Measurements from ENCODE around the gene PPP1R12A. TPM values are rescaled to one million over a fixed set of nuclear protein-coding genes. Genes with fewer than 3 reads are reported as not detected.

The PPP1R12A gene
- total and polyA plus RNA-seq, 2 of the 4 experiments (the other 2 are of a cell fraction): 47.7 to 112 TPM

GRCh38 chr12:79838359-79838758 lies 96.5 kb downstream of the PPP1R12A start:
- peaks cover 57 to 77% of the 10 kb centered on the region in 2 experiments for H3K79me1 ChIP-seq (ENCODE audit: low read depth in 1 of 2, low read length in 2 of 2)
- in situ Hi-C loops (cut with MboI; ENCODE audit: low sequenced_read_pairs): no loop called here
- no peak overlapping the region for H2AFZ ChIP-seq (replicated peaks; ENCODE audit: low read length, poor library complexity)
- ChIA-PET POLR2A (ENCODE audit: unreplicated experiment) (no interaction called here), CTCF (no interaction called here)
- H3K27ac ChIP-seq (ENCODE audit: insufficient read depth, low read length): no peak overlapping the region
- H3K9me1 ChIP-seq (ENCODE audit: insufficient read depth, low read length): peaks cover 9% of the 10 kb centered on the region
- dilution Hi-C loops (cut with HindIII; ENCODE audit: low sequenced_read_pairs, unreplicated experiment): no loop called here
- H3K9ac ChIP-seq (ENCODE audit: low read depth, low read length): no peak overlapping the region
- TF ChIP-seq POLR2A (IDR thresholded peaks at IDR 0.05; ENCODE audit: low read depth, low read length) (no peak), SMC3 (IDR thresholded peaks at IDR 0.05; ENCODE audit: low read depth, low read length) (no peak), BHLHE40 (IDR thresholded peaks at IDR 0.05; ENCODE audit: low read depth, low read length) (no peak), RFX5 (IDR thresholded peaks at IDR 0.05; ENCODE audit: low read depth, low read length) (no peak), FOS (IDR thresholded peaks at IDR 0.05; ENCODE audit: low read depth, low read length) (no peak)
- TF ChIP-seq, protein P1, sequence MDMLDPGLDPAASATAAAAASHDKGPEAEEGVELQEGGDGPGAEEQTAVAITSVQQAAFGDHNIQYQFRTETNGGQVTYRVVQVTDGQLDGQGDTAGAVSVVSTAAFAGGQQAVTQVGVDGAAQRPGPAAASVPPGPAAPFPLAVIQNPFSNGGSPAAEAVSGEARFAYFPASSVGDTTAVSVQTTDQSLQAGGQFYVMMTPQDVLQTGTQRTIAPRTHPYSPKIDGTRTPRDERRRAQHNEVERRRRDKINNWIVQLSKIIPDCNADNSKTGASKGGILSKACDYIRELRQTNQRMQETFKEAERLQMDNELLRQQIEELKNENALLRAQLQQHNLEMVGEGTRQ (IDR thresholded peaks at IDR 0.05; ENCODE audit: low read depth, low read length): no peak
- no peak overlapping the region for H3K4me3 ChIP-seq (ENCODE audit: insufficient read depth, low read depth, low read length)
- no peak overlapping the region for H4K5ac ChIP-seq (ENCODE audit: low read depth, low read length)
- no peak overlapping the region for H3K56ac ChIP-seq (ENCODE audit: extremely low read depth, insufficient read depth, low read length)
- H2BK120ac ChIP-seq (ENCODE audit: low read depth, low read length): no peak overlapping the region
- no peak overlapping the region for H4K8ac ChIP-seq (ENCODE audit: low read depth in 2 of 2, low read length in 2 of 2)
- H4K20me1 ChIP-seq (ENCODE audit: insufficient read depth, low read length): peaks cover 21% of the 10 kb centered on the region
- H2AK5ac ChIP-seq (ENCODE audit: low read depth, low read length): no peak overlapping the region
- no peak for ATAC-seq (ENCODE audit: low read depth)
- H3K36me3 ChIP-seq (ENCODE audit: control insufficient read depth, insufficient read depth, low read length): peaks cover 16% of the 10 kb centered on the region
- peaks cover 10% of the 10 kb centered on the region for H3K9me3 ChIP-seq (ENCODE audit: control insufficient read depth, insufficient read depth, low read length)
- H3K4me1 ChIP-seq (ENCODE audit: control insufficient read depth, insufficient read depth, low read length): peaks cover 2% of the 10 kb centered on the region
- H2BK5ac ChIP-seq (ENCODE audit: low read depth, low read length, poor library complexity, severe bottlenecking): no peak overlapping the region
- H3K27me3 ChIP-seq (ENCODE audit: control insufficient read depth, insufficient read depth, low read length): no peaks in the 10 kb centered on the region
- H3K4ac ChIP-seq (ENCODE audit: low read depth, low read length): no peak overlapping the region
- H3K18ac ChIP-seq (ENCODE audit: low read depth, low read length): no peak overlapping the region
- no peak overlapping the region for H4K91ac ChIP-seq (ENCODE audit: insufficient read depth, low read depth, low read length)
- H2BK20ac ChIP-seq (ENCODE audit: low read depth, low read length): no peak overlapping the region
- BruUV-seq (replicated peaks): no TSS peak
- H3K4me2 ChIP-seq (ENCODE audit: low read depth, low read length): no peak overlapping the region
- intact Hi-C loops (cut with micrococcal nuclease): no loop called here
- H2AK9ac ChIP-seq (replicated peaks; ENCODE audit: low read depth, low read length, poor library complexity): no peak overlapping the region
- no peak overlapping the region for H2BK15ac ChIP-seq (ENCODE audit: low read depth, low read length)
- 100% methylated on average over 1 of the region's 3 CpGs; no CpG with 5 or more reads in 1 of the 2 experiments for WGBS, 2 experiments (ENCODE audit: extremely low coverage in 2 of 2, insufficient read length in 1 of 2)
- H3K23ac ChIP-seq (ENCODE audit: low read depth, low read length): no peak overlapping the region
- no peak overlapping the region for H3K14ac ChIP-seq (replicated peaks; ENCODE audit: low read depth, low read length)
- DNase-seq: no peak
